ENCODE data around the gene C22orf23.
A peak's percentile ranks its signal among the peaks of the same experiment; 100 is the strongest.
"Not testable (repeated sequence)": the region's sequence is repeated elsewhere in the genome, so short reads cannot be mapped to it uniquely, and the experiment has no call there.

C22orf23 gene

DNA sequence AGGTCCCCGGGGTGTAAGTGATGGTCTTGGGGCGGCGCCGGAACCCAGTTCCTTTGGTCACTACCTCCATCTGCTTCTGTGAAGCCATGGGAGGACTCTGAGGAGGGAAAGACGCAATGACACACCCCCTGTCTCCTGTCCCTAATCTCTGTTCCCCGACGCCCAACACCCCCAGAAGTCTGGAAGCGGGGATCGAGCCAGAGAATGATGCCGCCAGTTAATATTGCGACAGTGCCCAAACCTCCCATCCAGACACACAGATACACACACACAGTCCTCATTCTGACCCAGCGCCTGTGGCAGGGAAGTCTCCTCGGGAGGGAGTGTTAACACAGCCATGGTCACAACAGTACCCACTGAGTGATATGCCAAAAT is 352 bp downstream of the C22orf23 start:
- peak overlapping the region; percentile 99 for H3K4me3 ChIP-seq (ENCODE audit: low read depth, low read length)
- TF ChIP-seq, protein P1, sequence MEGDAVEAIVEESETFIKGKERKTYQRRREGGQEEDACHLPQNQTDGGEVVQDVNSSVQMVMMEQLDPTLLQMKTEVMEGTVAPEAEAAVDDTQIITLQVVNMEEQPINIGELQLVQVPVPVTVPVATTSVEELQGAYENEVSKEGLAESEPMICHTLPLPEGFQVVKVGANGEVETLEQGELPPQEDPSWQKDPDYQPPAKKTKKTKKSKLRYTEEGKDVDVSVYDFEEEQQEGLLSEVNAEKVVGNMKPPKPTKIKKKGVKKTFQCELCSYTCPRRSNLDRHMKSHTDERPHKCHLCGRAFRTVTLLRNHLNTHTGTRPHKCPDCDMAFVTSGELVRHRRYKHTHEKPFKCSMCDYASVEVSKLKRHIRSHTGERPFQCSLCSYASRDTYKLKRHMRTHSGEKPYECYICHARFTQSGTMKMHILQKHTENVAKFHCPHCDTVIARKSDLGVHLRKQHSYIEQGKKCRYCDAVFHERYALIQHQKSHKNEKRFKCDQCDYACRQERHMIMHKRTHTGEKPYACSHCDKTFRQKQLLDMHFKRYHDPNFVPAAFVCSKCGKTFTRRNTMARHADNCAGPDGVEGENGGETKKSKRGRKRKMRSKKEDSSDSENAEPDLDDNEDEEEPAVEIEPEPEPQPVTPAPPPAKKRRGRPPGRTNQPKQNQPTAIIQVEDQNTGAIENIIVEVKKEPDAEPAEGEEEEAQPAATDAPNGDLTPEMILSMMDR (conservative IDR thresholded peaks at IDR 0.05; ENCODE audit: low read depth, low read length) = no peak
- no peak for DNase-seq (ENCODE audit: low read depth)

DNA sequence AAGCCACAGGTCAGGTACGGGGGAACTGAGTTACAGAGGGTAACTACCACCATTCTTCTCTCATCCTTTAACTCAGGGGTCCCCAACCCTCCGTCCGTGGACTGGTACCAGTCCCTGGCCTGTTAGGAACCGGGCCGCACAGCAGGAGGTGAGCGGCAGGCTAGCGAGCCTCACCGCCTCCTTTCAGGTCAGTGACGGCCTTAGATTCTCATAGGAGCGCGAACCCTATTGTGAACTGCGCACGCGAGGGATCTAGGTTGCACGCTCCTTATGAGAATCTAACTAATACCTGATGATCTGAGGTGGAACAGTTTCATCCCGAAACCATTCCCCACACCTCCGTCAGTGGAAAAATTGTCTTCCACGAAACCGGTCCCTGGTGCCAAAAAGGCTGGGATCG is 772 bp downstream of the C22orf23 start:
- peak overlapping the region; percentile 99 for H3K4me3 ChIP-seq (ENCODE audit: low read depth, low read length)
- DNase-seq (ENCODE audit: low read depth) = not testable (repeated sequence)

DNA sequence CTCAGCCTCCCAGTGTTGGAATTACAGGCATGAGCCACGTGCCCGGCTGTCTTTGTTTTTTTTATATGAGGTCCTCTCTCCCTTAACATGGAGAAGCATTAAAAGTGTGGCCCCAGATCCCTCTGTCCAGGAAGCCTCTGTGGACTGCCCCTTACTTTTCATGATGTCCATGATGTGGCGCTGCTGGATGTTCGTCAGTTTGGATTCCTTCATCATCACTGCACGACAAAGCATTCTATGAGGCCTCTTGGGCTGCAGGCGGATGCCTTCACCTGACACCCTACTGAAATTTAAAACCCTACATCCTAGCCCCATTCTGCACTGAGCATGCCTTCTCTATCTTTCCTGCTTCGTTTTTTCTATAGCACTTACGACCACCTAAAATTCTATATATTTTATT is 2.1 kb downstream of the C22orf23 start:
- no peak overlapping the region for H3K4me3 ChIP-seq (ENCODE audit: low read depth, low read length)
- TF ChIP-seq, protein P1 (conservative IDR thresholded peaks at IDR 0.05; ENCODE audit: low read depth, low read length) = peak; percentile 13
- peak; percentile 31 for DNase-seq (ENCODE audit: low read depth)

DNA sequence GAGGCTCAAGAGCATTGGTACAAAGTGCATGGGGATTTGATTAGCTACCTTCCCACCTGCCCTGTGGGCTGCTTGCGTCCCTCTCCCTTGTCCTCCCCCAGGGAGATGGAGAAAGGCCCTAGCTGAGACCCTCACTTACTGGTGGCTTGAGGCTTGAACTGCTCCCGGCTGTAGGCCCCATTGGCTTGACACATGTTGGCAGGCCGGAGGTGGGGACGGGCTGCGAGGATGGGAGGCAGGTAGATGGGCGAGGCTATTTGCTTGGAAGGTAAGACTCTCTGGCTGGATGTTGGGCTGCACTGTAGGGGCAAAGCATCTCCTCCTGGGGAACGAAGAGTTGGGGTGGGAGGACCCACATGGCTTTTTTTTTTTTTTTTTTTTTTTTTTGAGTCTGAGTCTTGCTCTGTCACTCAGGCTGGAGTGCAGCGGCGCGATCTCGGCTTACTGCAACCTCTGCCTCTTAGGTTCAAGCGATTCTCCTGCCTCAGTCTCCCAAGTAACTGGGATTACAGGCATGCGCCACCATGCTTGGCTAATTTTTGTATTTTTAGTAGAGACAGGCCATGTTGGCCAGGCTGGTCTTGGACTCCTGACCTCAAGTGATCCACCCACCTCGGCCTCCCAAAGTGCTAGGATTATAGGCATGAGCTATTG is 6.1 kb downstream of the C22orf23 start:
- not testable (repeated sequence) for H3K4me3 ChIP-seq (ENCODE audit: low read depth, low read length); DNase-seq (ENCODE audit: low read depth)

DNA sequence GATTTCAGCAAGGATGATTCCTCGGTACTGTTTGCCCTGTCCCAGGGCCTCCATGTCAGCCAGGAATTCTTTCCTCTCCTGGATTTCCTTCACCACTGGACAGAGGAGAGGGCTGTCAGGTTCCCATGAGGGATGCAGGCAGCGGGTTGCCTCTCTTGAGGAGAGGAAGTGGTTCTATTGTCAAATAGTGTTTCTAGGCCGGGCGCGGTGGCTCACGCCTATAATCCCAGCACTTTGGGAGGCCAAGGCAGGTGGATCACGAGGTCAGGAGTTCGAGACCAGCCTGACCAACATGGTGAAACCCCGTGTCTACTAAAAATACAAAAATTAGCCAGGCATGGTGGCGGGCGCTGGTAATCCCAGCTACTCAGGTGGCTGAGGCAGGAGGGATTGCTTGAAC is 9.0 kb downstream of the C22orf23 start:
- DNase-seq (ENCODE audit: low read depth); H3K4me3 ChIP-seq (ENCODE audit: low read depth, low read length): not testable (repeated sequence)

DNA sequence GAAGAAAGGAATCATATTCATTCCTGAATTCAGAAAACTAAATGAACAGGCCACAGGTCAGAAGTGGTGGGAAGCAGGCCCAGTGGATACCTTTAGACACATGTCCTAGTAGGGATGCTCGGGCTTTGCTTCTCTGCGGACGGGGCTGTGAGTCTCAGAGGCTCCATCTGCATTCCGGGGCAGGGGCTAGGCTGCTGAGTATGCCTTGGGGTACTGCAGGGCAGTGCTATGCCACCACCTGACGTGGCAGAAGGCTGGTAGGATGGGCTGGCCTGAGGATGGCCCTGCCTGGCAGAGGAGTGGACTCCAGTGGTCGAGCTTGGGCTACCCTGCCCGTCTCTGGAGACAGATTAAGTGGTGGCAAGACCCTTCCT is 9.6 kb downstream of the C22orf23 start:
- TF ChIP-seq, protein P1 (conservative IDR thresholded peaks at IDR 0.05; ENCODE audit: low read depth, low read length) = no peak
- DNase-seq (ENCODE audit: low read depth) = no peak

DNA sequence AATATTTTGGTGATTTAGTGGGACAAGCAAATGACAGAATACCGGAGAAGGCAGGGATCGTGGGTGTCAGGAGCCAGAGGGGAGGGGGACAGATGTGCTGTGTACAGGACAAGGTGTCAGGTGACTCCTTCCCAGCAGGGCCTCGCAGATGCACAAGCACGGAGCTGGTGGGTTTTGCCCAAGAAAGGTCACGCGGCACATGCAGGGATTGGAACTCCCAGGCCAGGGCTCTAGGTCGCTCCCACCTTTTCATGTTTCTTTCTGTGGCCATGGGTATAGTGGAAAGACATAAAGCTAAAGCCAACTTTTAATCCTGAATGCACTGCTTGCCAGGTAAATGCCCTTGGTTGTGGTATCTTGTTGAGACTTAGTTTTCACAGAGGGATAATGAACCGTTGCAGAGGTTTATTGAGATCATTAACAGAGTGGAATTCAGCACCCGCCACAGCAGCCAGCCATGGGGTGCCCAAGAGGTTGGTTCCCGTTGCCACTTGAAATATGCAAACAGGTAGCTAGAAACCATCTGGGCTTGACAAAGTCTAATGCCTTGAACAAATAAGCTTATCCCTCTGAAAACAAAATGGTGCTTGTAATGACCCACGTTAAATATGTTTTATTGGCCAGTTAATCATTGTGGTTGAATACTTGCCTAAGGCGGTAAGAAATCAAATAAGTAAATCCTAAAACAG is 10.1 kb downstream of the C22orf23 start:
- TF ChIP-seq, protein P1 (conservative IDR thresholded peaks at IDR 0.05; ENCODE audit: low read depth, low read length) = no peak
- H3K4me3 ChIP-seq (ENCODE audit: low read depth, low read length) = no peak overlapping the region
- DNase-seq (ENCODE audit: low read depth) = no peak

More for the DNA sequence above, 9.6 kb downstream of the C22orf23 start:
- no peak overlapping the region for H3K4me3 ChIP-seq (ENCODE audit: low read depth, low read length)

DNA sequence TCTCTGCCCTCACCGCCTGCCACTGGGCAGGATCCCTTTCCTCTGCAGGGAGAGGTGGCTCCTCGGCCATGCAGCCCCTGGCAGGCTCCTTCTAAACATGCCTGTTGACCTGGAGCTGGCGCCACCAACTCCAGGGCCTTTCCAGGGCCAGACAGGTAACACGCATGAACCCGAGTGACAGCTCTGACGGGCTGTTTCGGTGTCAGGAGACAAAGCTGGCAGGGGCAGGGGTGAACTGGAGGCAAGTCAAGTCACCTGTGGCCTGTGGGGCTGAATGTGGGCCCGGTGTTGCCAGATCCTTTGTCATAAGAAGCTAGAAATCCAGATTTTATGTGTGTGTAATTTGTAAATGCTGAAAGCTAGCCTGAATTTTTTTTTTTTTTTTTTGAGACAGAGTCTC is 11.3 kb downstream of the C22orf23 start:
- no peak overlapping the region for H3K4me3 ChIP-seq (ENCODE audit: low read depth, low read length)
- TF ChIP-seq, protein P1 (conservative IDR thresholded peaks at IDR 0.05; ENCODE audit: low read depth, low read length) = no peak

More for the DNA sequence above, 11.3 kb downstream of the C22orf23 start:
- no peak for DNase-seq (ENCODE audit: low read depth)

All from choroid plexus epithelial cell (primary cell).